Stimulated activated CD4-positive, alpha-beta T cell treated with anti-CD3 and anti-CD28 coated beads, TNF-alpha, amount 100 ng/mL, for 4 hours (primary cell): ENCODE data around the gene PGBD5.

Experiments
- DNase-seq, 3 experiments: peaks; one replicate each; pipeline ENCODE4 v3.0.0-alpha.2; 2020; ENCODE audit warnings: low read depth in 3 of 3

The PGBD5 gene

DNA sequence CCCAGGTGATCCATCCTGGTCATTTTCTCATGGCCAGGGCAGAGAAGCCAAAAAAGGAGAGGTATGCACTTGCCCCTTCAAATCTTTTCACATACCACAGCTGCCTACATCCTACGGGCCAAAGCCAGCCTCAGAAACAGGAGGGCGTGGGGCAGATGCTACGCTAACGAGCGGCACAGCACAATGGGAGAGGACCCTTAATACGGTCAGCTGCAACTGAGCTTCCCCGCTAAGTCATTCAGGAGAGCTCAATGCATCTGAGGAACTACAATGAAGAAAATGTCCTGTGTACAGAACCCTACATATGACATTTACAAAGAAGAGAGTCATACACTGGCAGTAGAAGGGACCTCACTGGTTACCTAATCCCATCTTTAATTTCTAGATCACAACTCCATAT is 78.2 kb downstream of the PGBD5 start:
- no peak for DNase-seq

DNA sequence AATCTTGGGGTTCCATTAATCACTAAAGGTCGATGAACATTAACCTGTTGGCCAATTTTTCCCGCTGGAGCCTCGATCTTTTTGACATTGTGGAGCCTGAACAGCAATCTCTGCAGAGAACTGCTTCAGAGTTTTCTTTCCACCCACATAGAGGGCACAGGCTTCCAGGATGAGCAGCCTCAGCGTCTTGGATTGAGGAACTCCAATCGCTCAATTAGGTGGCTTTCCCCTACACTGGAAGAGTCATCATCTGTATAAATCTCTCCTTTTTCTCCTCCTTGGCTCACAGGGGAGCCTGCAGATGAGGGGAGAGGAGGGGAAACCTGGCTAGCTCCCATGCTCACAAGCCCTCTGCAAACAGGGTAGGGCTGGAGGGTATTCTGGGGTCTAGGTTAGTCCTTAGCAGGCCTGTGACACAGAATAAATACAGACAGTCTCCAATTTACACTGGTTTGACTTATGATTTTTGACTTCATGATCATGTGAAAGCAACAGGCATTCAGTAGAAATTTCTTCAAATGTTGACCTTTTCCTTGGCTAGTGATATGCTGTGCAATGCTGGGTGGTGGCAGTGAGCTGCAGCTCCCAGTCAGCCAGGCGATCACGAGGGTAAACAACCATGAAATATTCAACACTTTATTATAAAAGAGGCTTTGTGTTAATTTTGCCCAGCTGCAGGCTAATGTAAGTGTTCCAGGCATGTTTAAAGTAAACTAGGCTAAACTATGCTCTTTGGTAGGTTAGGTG is 80.8 kb downstream of the PGBD5 start:
- DNase-seq = no peak

DNA sequence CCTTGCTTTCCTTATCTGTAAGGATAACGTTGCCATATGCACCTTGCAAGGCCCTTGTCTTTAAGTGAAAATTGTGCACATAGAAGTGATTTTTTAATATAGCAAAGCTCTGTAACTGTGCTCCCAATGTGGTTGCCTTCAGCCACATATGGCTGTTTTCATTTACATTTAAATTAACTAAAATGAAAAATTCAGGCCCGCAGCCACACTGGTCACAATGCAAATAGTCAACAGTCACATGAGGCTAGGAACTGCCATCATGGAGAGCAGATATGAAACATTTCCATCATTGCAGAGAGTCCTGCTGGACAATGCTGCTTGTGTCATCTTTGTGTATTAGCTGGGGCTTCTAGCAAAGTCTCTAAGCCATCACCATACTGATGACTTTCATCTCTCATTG is 83.4 kb downstream of the PGBD5 start:
- no peak for DNase-seq

DNA sequence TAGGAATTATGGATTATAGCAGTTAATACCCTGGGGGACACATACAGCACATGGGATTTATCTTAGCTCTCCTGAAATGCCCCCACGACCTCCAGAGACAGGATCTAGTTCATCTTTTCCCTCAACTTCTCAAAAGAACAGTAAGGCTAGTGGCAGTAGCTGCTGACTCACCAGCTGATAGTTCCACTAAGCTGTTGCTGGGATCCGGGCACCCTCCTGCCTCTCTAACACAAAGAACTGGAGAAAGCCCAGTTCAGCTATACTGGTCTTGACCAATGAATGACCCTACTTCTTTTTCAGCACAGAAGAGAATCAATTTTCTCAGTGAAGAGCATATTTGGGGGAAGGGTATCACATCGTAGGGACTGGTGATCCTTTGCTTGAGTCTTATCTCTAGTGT is 84.1 kb downstream of the PGBD5 start:
- DNase-seq = no peak

DNA sequence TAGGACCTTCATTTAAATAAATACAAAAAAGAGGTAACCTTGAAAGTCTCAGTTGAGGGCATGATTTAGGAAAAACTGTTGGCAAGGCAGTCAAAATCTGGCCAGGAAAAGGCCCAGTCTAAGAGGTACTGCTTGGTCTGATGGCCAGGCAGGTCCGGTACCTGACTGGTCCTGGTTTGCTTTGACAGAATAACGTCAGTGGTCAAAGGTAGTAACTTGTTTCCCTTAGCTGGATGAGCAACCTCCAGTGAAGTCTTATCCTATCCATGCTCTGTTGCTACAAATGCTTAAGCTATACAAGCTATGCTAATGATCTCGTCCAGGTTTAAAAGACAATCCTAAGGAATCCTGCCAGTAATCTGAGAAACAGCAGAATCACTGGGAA is 85.0 kb downstream of the PGBD5 start:
- DNase-seq = no peak

DNA sequence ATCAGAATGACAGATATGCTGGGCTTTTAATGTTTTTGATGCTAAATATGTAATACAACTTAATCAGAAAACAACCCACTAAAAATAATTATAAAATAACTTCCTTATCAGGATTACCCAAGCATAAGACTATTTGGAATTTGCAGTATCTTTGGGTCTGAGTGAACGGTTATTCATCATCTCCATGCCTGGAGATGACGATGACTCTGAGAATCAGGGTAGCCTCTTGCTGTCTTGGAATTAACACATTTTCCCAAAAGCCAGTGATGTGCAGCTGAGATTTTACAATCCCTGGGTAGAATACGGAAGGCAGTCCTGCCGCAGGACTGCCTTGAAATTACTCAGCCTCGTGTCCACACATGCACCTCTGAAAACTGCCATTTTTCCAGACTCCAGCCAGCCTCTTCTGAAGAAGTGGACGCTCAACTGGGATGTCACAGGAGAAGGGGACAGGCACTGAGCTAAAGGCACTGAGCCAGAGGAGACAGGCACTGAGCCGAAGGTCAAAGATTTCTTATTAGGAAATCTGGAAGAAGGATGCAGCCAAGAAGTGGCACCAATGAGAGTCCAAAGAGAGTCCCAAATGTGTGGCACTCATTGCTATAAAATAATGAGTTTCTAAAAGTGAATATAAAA is 85.5 kb downstream of the PGBD5 start:
- no peak for DNase-seq

DNA sequence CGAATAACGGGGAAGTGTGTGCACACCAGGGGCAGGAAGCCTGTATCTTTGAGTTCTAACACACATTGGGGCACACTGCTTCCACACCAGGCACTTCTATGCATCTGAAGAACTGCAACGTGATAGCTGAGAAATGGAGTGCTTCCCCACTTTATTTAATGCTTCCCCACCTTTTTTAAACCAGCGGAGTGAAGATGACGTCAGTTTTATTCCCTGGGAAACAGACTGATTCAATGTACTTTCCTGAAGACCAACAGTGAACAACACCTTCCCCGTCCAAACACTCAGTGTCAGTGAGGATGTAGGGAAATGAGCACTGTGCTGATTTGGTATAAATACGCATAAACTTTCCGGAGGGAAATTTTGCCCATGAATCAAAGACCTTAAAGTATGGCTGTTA is 87.1 kb downstream of the PGBD5 start:
- no peak for DNase-seq

DNA sequence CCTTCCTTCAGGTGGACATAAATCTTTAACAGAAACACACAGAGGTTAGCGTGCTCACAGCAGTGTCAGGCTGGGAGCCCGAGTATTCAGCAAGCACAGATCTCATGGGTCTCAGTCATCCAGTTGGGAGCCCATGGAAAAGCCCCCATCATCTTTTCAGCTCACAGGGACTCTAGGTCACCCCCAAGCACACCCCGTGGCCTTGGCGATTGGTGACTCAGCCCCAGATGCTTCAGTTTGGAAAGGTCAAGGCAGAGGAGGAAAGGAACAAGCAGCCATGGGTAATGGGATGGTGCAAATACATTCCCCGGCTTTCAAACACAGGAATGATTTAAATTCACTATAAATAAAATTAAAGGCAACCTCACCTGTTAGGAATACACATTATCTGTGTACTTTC is 88.9 kb downstream of the PGBD5 start:
- DNase-seq = no peak

DNA sequence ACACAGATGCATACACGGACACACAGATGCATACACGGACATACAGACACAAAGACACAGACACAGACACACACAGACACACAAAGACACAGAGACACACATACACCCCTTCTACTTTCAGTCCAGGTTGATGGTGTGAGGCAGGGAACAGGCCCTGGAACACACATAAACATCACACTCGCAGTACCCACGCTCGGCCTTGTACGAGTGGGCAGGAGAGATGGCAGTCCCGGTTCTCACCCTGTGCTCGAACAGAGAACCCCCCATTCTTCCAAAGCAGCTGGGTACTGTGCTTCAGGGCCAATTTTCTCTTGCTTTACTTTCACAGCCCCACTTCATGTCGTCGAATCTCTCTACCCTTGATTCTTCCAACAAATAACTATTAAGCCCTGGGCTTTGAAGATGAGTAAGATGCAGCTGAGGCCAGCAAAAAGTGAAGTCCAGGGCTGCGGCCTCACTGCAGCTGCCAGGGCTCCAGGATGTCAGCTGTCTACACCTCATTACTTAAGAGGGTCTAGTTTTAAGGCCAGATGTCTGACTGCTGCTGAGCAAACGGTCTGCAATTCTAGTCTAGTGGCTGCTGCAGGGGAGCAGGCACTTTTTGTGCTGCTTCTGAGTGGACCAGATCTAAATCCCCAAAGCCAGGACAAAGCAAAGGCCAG is 90.1 kb downstream of the PGBD5 start:
- no peak for DNase-seq

DNA sequence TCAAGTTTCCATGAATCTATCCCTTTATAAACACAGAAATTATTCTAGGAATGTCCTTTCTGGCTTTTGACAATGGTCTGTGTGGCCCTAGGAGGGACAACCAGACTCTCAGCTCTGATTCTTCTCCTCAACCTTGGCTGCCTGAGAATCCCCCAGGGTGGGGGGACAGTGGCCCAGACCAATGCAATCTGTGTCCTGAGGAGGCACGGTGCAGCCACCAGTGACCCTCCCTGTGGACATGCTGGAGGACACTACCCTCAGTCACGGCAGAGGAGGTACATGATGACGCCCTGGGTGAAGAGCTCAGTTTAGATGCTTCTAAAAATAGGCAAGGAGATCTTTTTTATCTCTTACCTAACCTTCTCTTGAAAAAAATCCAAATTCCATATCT is 91.7 kb downstream of the PGBD5 start:
- DNase-seq = no peak

DNA sequence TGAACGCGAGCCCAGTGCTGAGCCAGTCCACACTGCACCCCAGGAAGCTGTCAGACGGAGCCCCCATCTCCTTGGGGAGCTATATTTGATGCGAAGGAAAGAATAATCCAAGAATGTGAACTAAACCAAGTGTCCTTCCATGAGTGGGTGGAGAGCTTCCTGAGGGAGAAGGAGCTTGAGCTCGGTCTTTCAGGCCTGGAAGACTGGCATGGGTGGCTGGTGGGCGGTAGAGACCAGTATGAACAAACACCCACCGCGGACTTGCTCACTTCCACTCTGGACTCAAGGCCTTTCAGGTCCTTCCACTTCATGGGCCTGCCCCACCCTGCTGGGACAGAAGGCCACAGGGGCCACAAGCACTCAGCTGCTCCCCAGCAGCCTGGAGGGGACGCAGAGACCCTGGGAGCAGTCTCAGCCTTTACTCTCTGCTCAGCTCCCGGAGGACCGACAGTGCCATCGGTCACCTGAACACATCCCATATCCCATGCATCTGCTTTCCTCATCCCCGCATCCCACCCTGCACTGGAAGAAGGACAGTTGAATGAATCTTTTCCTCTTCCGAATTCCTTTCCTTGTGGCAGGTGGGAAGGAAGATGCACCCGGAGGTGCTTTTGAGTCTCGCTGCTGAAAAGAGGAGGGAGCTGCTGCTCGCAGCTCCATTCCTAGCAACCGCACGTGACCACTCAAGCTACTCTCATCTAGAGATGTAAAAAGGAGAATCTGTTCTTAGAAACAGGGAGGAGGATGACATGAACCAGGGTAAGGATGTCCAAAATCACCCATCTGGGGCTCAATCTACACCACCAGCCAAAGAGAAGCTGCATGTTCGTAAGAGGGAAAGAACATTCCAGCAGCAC is 92.3 kb downstream of the PGBD5 start:
- no peak for DNase-seq

DNA sequence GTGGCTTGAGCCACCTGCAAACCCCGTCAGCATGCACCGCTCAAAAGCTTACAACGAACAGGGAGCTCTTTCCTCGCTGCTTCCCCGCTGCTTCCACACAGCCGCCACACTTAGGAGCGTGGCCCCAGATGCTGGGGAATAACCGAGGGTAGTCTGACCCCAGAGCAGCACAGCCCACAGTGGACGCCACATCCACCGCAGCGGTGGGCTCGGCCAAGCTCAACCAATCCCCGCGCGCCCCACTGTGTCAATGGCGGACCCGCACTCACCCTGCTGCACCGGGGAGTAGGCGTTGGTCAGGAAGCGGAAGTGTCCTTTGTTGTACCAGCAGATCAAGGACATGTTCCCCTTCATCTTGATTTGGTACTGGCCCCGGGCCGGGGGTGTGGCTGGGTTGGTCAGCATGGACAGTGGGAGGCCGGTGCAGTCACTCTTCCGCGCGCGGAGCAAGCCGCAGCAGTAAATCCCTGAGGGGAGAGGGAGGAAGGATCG is 93.5 kb downstream of the PGBD5 start:
- no peak for DNase-seq

DNA sequence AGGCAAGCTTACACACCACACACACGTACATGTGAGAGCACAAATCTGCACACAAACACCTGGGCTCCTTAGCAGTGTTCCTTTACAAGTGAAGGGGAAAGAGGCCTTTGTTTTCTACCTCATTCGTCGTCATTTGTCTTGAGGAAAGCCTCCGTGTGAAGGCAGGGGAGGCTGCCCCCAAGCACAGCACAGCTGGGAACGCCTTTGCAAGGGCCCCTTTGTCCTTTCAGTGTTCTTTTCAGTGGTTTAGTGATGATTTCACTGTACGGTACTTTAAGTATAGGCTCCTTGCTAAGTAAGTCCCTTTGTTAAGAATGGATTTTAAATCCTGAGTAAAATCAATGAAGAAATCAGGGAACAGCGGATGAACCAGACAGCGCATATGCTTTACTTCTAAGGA is 94.1 kb downstream of the PGBD5 start:
- no peak for DNase-seq

DNA sequence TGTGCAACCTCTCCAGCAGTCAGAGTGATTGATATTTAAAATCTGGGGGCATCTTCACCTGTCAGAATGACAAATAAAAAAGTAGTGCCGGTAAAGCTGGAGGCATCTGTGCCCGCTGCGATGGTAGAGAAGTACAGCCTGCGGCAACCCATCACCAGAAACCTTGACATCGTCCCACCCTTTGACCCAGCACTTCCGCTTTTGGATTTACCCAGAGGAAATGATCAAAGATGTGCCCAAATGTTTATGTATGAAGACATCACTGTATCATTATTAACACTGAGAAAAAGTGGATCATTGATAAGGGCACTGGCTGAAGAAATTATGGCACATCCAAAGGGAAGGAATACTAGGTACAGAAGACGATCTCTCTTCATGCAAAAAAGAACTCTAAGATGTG is 96.0 kb downstream of the PGBD5 start:
- no peak for DNase-seq

DNA sequence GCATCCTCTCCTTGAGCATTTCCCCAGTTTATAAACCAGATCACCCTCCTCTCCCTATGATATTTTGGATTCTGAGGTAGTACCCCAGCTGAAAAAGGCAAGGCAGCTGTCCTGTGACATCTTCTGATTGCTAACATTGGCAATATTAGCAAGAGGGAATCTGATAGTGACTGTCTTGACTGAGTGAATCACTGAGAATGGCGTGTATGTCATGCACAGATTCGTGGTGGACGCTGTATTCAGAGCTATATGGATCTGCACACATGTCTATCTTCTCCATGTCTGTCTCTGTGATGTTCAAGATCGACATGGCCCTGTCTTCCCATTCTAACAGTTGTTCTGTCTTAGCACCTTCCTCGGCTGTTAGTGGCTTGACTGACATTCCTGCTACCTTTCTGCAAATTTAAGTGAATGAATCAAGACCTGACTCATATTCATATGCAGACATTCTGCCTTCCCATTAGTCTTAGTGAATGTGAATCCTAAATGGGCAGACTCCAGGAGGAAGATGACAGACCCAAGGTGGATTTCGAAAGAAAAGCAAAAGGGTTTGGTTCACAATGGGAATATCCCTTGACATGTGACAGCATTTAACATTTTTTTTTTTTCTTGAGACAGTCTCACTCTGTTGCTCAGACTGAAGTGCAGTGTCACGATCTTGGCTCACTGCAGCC is 97.7 kb downstream of the PGBD5 start:
- no peak for DNase-seq

DNA sequence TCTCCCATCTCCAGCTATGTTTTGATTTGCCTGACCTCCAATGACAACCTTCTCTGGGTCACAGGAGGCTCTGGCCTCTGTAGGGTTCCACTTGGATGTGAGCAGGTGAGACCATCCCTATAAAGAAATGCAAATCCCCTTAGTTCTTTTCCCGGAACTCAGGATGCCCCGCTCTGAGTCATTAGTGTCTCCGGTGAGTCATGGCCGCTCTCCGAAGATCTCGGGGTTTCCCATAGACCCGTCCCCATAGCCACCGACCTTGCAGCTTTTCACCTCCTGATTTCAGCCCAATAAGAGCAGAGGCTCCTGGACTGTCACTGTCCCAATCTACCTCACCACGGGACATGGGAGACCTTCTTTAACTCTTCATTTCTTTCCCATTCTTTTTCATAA is 98.2 kb downstream of the PGBD5 start:
- peak in 1 of 3 experiments; percentile 10 for DNase-seq

DNA sequence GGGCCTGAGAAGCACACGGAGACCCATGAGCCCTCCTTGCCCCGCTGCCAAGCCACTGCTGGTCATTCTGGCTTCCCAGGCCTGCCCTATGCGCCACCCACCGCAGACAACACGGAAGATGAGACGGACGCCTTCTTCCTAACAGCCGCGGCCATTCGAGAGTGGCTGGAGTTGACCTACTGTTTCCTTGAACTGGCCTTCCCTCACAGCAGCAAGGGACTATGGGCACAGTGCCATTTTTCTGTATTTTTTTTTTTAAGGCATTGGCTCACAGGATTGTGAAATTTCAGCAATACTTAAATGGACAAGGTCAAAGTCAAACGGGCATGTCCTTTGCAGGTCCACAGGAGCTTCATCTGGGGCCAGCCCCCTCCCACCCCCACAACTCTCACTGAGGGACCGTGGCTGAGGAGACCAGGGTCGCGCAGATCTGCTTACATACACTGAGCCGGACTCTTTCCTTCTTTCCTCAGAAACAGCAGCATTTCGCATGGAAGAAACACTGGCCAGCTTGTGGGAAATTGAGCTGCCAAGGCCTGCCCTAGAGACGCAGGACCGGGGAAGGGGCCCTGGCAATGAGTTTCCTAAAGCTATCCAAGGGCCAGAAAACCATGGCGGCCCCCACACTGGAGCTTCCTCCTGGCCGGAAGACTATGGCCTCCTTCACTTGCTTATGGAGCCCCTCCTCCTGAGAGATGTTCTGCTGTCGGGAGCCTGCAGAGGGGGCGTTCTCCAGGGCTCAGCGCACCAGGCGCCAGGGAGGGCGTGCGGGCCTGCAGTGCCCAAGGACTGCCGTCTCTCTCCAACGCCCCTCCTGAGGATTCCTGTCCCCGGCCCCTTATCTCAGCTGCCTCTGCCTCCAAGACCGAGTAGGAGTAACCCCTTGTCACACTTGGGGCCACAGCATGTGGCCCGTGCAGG is 98.9 kb downstream of the PGBD5 start:
- no peak for DNase-seq

DNA sequence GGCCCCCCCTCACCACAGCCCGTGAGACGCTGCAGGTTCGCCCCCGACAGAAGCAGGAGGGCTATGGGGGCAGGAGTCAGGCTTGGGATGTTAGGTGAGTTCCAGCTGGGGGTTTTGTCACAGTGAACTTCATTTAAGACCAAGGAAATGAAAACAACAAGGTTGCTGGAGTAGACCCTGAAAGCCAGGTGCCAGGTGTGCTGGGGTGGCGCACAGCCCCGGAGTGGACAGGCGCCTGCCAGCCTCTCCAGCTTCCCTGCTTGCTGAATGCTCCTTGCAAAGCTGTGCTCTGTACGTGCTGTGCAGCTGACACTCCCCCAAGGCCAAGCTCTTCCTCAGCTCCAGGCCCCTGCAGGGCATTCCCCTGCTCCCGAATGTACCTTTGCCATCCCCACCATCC is 102.4 kb downstream of the PGBD5 start:
- no peak for DNase-seq

DNA sequence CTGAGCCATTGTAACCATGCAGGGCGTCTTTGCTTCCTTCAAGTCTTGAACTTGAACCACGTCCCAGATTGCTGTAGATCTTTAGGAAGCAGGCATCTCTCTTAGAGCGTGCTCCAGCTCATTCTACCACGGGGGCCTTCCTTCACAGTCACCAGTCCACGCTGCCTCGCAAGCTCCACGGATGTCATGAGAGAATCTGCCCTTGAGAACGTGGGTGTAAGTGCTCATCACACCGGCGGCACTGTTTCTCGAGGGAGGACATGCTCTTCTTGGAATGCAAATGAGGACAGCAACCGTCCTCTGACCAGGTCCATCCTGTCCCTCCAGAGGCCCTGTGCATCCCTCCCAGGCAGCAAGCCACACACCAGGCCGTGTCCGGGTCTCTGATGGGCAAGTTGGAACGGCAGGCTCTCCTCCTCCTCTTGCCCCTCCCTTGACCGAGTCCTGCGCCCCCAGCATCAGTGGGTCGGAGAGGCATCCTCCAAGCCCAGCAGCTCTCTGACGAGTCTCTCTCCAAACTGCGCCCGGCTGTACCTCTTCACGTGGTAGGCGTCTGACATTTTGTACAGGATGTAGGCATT is 103.1 kb downstream of the PGBD5 start:
- no peak for DNase-seq

DNA sequence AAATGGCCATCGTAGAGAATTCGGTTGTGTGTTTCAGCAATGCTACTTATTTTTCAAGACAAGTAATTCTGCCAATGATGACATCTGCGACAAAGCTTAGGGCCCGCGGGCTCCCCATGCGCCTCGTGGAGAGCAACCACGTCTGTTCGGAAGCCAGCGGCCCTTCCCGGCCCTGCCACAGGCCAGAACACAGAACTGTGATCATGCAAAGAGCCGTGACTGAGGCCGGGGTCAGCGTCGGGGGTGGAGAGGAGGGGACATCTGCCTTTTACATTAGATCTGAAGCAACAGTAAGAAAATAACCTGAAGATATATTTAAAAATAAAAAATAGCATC is 103.7 kb downstream of the PGBD5 start:
- DNase-seq = no peak
